WTC11 (cell line): ENCODE measurements around the gene ACKR3. TPM values are rescaled to one million over a fixed set of nuclear protein-coding genes. Genes with fewer than 3 reads are reported as not detected.

Source experiments
- ATAC-seq: fragments of 200-7000 bp; cut with Tn5 transposase; 2 replicates; pipeline ENCODE4 v1.10.0; 2021; ENCODE audit warnings: mild to moderate bottlenecking, moderate library complexity
- CTCF ChIA-PET: fragments of 300-600 bp; sonication (Branson Sonifier 250); formaldehyde crosslinking; loops from one replicate; lab custom pipeline; 2021; ENCODE audit warnings: antibody characterized with exemption; lab: Charles Lee
- POLR2A ChIA-PET: fragments of 350-600 bp; sonication (Branson Sonifier 250); formaldehyde crosslinking; loops from one replicate; lab custom pipeline; 2021; ENCODE audit warnings: antibody characterized with exemption; lab: Charles Lee
- DNase-seq: peaks from one replicate; pipeline ENCODE4 v3.0.0; 2021; ENCODE audit warnings: low spot score
- H3K27ac Mint-ChIP-seq: 2 replicates; pipeline ENCODE4 v1.8.0; 2021; ENCODE audit warnings: mixed read lengths
- H3K27me3 Mint-ChIP-seq: 2 replicates; pipeline ENCODE4 v1.8.0; 2021; ENCODE audit warnings: low read depth, mild to moderate bottlenecking, moderate library complexity, mixed read lengths
- H3K36me3 Mint-ChIP-seq: 2 replicates; pipeline ENCODE4 v1.8.0; 2021; ENCODE audit warnings: mixed read lengths
- H3K4me1 Mint-ChIP-seq: 2 replicates; pipeline ENCODE4 v1.8.0; 2022; ENCODE audit warnings: mixed read lengths
- H3K4me3 Mint-ChIP-seq: 2 replicates; pipeline ENCODE4 v1.8.0; 2021; ENCODE audit warnings: mild to moderate bottlenecking, moderate library complexity, mixed read lengths
- H3K9me3 Mint-ChIP-seq: 2 replicates; pipeline ENCODE4 v1.8.0; 2021; ENCODE audit warnings: mixed read lengths
- ATF3 ChIP-seq: sonication (generic); formaldehyde crosslinking; conservative IDR thresholded peaks from 2 replicates; pipeline ENCODE4 v1.8.1; 2022; ENCODE audit warnings: mild to moderate bottlenecking, missing genetic modification reagents
- ATF6 ChIP-seq: sonication (generic); formaldehyde crosslinking; IDR thresholded peaks from 2 replicates; pipeline ENCODE4 v1.8.1; 2023; ENCODE audit warnings: mild to moderate bottlenecking, missing genetic modification reagents
- FOXP1 ChIP-seq: sonication (generic); formaldehyde crosslinking; IDR thresholded peaks from 2 replicates; pipeline ENCODE4 v1.8.0; 2022; ENCODE audit warnings: missing genetic modification reagents, mild to moderate bottlenecking, moderate library complexity, borderline replicate concordance
- GRHL2 ChIP-seq: fragments of 250-450 bp; sonication (Bioruptor Pico); IDR thresholded peaks from 2 replicates; pipeline ENCODE4 v1.8.0; 2022; ENCODE audit warnings: mild to moderate bottlenecking, moderate library complexity; ENCODE audit not compliant: insufficient replicate concordance, severe bottlenecking
- JUN ChIP-seq: sonication (generic); formaldehyde crosslinking; IDR thresholded peaks from 2 replicates; pipeline ENCODE4 v1.8.0; 2023; ENCODE audit warnings: mild to moderate bottlenecking, missing genetic modification reagents
- NFE2L1 ChIP-seq: sonication (generic); formaldehyde crosslinking; IDR thresholded peaks from 2 replicates; pipeline ENCODE4 v1.8.1; 2023; ENCODE audit warnings: missing genetic modification reagents
- NR3C1 ChIP-seq: sonication (generic); formaldehyde crosslinking; conservative IDR thresholded peaks from 2 replicates; pipeline ENCODE4 v1.8.1; 2023; ENCODE audit warnings: low read depth, mild to moderate bottlenecking, missing genetic modification reagents
- PRRX2 ChIP-seq: fragments of 250-450 bp; sonication (Bioruptor Pico); IDR thresholded peaks from 2 replicates; pipeline ENCODE4 v1.8.0; 2021; ENCODE audit warnings: mild to moderate bottlenecking
- SMAD3 ChIP-seq: sonication (generic); formaldehyde crosslinking; IDR thresholded peaks from 2 replicates; pipeline ENCODE4 v1.8.0; 2022; ENCODE audit warnings: missing genetic modification reagents, mild to moderate bottlenecking, borderline replicate concordance
- TCF7 ChIP-seq: sonication (generic); formaldehyde crosslinking; IDR thresholded peaks from 2 replicates; pipeline ENCODE4 v1.8.0; 2022; ENCODE audit warnings: mild to moderate bottlenecking, low read depth, missing genetic modification reagents, moderate library complexity
- TEAD1 ChIP-seq: sonication (generic); formaldehyde crosslinking; IDR thresholded peaks from 2 replicates; pipeline ENCODE4 v1.8.0; 2022; ENCODE audit warnings: mild to moderate bottlenecking, missing genetic modification reagents
- ZMAT4 ChIP-seq: fragments of 250-450 bp; sonication (Bioruptor Pico); IDR thresholded peaks from 2 replicates; pipeline ENCODE4 v1.9.0; 2021; ENCODE audit warnings: mild to moderate bottlenecking
- ZNF219 ChIP-seq: sonication (generic); formaldehyde crosslinking; IDR thresholded peaks from 2 replicates; pipeline ENCODE4 v1.8.0; 2023; ENCODE audit warnings: missing genetic modification reagents, mild to moderate bottlenecking, borderline replicate concordance
- ZNF416 ChIP-seq: fragments of 250-450 bp; sonication (Bioruptor Pico); IDR thresholded peaks from 2 replicates; pipeline ENCODE4 v1.9.0; 2021; ENCODE audit warnings: mild to moderate bottlenecking, inconsistent platforms
- ZSCAN18 ChIP-seq: fragments of 250-450 bp; sonication (Bioruptor Pico); IDR thresholded peaks from 2 replicates; pipeline ENCODE4 v2.1.2; 2022; ENCODE audit warnings: mild to moderate bottlenecking, moderate library complexity
- total RNA-seq: library from RNA; stranded (reverse); gene quantifications from 3 replicates; pipeline ENCODE4 v1.2.3, GENCODE V29; 2021
- TF ChIP-seq, protein P1 (sequence below): sonication (generic); formaldehyde crosslinking; IDR thresholded peaks from 2 replicates; pipeline ENCODE4 v1.8.1; 2023; ENCODE audit warnings: mild to moderate bottlenecking, missing genetic modification reagents, moderate library complexity
- TF ChIP-seq, protein P2 (sequence below): sonication (generic); formaldehyde crosslinking; IDR thresholded peaks from 2 replicates; pipeline ENCODE4 v1.8.1; 2023; ENCODE audit warnings: mild to moderate bottlenecking, missing genetic modification reagents, borderline replicate concordance
- TF ChIP-seq, protein P3 (sequence below): sonication (generic); formaldehyde crosslinking; IDR thresholded peaks from 2 replicates; pipeline ENCODE4 v1.8.0; 2023; ENCODE audit warnings: missing genetic modification reagents, mild to moderate bottlenecking, borderline replicate concordance
- TF ChIP-seq, protein P4 (sequence below): sonication (generic); formaldehyde crosslinking; IDR thresholded peaks from 2 replicates; pipeline ENCODE4 v1.8.1; 2022; ENCODE audit warnings: mild to moderate bottlenecking, missing genetic modification reagents, moderate library complexity, borderline replicate concordance

The ACKR3 gene
- total RNA-seq, 1 experiment from 2014 or later, result 1.3 TPM

DNA sequence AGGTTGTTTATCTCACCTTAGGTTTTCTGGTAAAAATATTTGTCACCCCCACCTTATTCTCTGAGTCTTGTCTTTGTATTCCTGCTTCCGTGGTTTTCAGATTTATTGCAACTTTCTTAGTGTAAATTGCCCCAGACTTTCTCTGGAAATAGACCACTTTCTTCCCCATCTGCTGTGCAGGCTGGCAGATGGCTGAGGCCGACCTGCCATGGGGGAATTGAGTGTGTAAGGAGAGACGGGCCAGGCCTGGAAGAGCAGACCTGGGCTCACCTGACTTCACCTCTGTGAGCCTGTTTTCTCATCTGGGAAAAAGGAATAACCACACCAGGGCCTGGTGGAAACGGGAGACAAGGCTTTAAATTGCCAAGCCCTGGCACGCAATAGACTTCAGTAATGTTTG, 44.9 kb downstream of the ACKR3 start:
- Mint-ChIP-seq H3K9me3 (peaks cover 9% of the 10 kb centered on the region), H3K36me3 (no peaks in the 10 kb centered on the region), H3K27ac (no peak overlapping the region), H3K4me1 (no peaks in the 10 kb centered on the region), H3K27me3 (peaks cover 3% of the 10 kb centered on the region; the same call in 1 of the 2 replicates), H3K4me3 (no peak overlapping the region)
- ChIA-PET CTCF (interaction anchor here (0.5 kb wide), 1 partner anchor 160 kb away, joined by 3 read pairs; no protein-coding TSS in a partner anchor), POLR2A (no interaction called here)
- ATAC-seq, result no peak
- no peak for DNase-seq
- TF ChIP-seq, protein P1, sequence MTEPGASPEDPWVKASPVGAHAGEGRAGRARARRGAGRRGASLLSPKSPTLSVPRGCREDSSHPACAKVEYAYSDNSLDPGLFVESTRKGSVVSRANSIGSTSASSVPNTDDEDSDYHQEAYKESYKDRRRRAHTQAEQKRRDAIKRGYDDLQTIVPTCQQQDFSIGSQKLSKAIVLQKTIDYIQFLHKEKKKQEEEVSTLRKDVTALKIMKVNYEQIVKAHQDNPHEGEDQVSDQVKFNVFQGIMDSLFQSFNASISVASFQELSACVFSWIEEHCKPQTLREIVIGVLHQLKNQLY, result no peak
- TF ChIP-seq ATF3 (CRISPR knock-in tag), result no peak
- TF ChIP-seq NR3C1, result no peak

DNA sequence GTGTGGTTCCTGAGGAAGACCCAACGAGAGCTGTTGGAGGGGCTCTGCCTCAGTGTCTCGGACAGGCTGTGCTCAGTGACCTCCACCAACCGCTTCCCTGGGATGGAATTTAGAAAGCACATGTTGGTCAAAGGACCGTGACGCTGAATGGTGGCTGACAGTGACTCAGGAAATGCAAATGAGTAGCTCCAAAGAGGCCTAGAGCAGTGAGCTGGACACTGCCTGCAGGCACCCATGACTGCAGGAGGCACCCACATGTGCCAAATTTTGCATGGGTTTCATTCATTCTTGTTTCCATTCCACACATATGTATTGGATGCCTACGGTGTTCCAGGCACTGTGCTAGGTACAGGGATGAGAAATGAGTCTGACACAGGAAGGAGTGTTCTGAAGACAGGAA, 46.4 kb downstream of the ACKR3 start:
- no peak overlapping the region for H3K4me3 Mint-ChIP-seq
- DNase-seq (no peak), ATAC-seq (no peak)
- H3K4me1 Mint-ChIP-seq, result no peaks in the 10 kb centered on the region
- H3K9me3 Mint-ChIP-seq, result no peaks in the 10 kb centered on the region; the same call in 1 of the 2 replicates
- no peak overlapping the region for H3K27ac Mint-ChIP-seq
- CTCF ChIA-PET, result no interaction called here
- no peaks in the 10 kb centered on the region for H3K36me3 Mint-ChIP-seq
- POLR2A ChIA-PET, result no interaction called here
- peaks cover 3% of the 10 kb centered on the region; the same call in 1 of the 2 replicates for H3K27me3 Mint-ChIP-seq
- TF ChIP-seq SMAD3 (no peak), NFE2L1 (CRISPR knock-in tag) (no peak), GRHL2 (CRISPR knock-in tag) (no peak), TCF7 (CRISPR knock-in tag) (no peak), FOXP1 (no peak), ATF6 (CRISPR knock-in tag) (no peak), ZNF219 (CRISPR knock-in tag) (no peak), ZSCAN18 (no peak), PRRX2 (CRISPR knock-in tag) (no peak), JUN (CRISPR knock-in tag) (no peak), TEAD1 (CRISPR knock-in tag) (no peak), ZNF416 (no peak), ZMAT4 (no peak)
- TF ChIP-seq, protein P2, sequence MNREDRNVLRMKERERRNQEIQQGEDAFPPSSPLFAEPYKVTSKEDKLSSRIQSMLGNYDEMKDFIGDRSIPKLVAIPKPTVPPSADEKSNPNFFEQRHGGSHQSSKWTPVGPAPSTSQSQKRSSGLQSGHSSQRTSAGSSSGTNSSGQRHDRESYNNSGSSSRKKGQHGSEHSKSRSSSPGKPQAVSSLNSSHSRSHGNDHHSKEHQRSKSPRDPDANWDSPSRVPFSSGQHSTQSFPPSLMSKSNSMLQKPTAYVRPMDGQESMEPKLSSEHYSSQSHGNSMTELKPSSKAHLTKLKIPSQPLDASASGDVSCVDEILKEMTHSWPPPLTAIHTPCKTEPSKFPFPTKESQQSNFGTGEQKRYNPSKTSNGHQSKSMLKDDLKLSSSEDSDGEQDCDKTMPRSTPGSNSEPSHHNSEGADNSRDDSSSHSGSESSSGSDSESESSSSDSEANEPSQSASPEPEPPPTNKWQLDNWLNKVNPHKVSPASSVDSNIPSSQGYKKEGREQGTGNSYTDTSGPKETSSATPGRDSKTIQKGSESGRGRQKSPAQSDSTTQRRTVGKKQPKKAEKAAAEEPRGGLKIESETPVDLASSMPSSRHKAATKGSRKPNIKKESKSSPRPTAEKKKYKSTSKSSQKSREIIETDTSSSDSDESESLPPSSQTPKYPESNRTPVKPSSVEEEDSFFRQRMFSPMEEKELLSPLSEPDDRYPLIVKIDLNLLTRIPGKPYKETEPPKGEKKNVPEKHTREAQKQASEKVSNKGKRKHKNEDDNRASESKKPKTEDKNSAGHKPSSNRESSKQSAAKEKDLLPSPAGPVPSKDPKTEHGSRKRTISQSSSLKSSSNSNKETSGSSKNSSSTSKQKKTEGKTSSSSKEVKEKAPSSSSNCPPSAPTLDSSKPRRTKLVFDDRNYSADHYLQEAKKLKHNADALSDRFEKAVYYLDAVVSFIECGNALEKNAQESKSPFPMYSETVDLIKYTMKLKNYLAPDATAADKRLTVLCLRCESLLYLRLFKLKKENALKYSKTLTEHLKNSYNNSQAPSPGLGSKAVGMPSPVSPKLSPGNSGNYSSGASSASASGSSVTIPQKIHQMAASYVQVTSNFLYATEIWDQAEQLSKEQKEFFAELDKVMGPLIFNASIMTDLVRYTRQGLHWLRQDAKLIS, result no peak
- TF ChIP-seq, protein P3, sequence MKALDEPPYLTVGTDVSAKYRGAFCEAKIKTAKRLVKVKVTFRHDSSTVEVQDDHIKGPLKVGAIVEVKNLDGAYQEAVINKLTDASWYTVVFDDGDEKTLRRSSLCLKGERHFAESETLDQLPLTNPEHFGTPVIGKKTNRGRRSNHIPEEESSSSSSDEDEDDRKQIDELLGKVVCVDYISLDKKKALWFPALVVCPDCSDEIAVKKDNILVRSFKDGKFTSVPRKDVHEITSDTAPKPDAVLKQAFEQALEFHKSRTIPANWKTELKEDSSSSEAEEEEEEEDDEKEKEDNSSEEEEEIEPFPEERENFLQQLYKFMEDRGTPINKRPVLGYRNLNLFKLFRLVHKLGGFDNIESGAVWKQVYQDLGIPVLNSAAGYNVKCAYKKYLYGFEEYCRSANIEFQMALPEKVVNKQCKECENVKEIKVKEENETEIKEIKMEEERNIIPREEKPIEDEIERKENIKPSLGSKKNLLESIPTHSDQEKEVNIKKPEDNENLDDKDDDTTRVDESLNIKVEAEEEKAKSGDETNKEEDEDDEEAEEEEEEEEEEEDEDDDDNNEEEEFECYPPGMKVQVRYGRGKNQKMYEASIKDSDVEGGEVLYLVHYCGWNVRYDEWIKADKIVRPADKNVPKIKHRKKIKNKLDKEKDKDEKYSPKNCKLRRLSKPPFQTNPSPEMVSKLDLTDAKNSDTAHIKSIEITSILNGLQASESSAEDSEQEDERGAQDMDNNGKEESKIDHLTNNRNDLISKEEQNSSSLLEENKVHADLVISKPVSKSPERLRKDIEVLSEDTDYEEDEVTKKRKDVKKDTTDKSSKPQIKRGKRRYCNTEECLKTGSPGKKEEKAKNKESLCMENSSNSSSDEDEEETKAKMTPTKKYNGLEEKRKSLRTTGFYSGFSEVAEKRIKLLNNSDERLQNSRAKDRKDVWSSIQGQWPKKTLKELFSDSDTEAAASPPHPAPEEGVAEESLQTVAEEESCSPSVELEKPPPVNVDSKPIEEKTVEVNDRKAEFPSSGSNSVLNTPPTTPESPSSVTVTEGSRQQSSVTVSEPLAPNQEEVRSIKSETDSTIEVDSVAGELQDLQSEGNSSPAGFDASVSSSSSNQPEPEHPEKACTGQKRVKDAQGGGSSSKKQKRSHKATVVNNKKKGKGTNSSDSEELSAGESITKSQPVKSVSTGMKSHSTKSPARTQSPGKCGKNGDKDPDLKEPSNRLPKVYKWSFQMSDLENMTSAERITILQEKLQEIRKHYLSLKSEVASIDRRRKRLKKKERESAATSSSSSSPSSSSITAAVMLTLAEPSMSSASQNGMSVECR (CRISPR knock-in tag), result no peak
- TF ChIP-seq, protein P4, sequence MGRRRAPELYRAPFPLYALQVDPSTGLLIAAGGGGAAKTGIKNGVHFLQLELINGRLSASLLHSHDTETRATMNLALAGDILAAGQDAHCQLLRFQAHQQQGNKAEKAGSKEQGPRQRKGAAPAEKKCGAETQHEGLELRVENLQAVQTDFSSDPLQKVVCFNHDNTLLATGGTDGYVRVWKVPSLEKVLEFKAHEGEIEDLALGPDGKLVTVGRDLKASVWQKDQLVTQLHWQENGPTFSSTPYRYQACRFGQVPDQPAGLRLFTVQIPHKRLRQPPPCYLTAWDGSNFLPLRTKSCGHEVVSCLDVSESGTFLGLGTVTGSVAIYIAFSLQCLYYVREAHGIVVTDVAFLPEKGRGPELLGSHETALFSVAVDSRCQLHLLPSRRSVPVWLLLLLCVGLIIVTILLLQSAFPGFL (CRISPR knock-in tag), result no peak
